Measurements from ENCODE around the gene ALDH1L1.
A peak's percentile ranks its signal among the peaks of the same experiment; 100 is the strongest.
"Not testable (repeated sequence)": the region's sequence is repeated elsewhere in the genome, so short reads cannot be mapped to it uniquely, and the experiment has no call there.

The ALDH1L1 gene

GRCh38 chr3:126103121-126104027 is 77.0 kb downstream of the ALDH1L1 start:
- DNase-seq, result no peak

GRCh38 chr3:126102530-126102951 is 77.8 kb downstream of the ALDH1L1 start:
- no peak for DNase-seq

- no peak for DNase-seq
Observed at GRCh38 chr3:126102011-126102410, 78.4 kb downstream of the ALDH1L1 start.

- no peak for DNase-seq
Observed at GRCh38 chr3:126101521-126101982, 78.8 kb downstream of the ALDH1L1 start.

- DNase-seq, result no peak
Observed at GRCh38 chr3:126100634-126101301, 79.6 kb downstream of the ALDH1L1 start.

GRCh38 chr3:126100269-126100633 is 80.1 kb downstream of the ALDH1L1 start:
- DNase-seq, result no peak

- no peak for DNase-seq
Observed at GRCh38 chr3:126098391-126098858, 82.0 kb downstream of the ALDH1L1 start.

GRCh38 chr3:126097801-126098200 is 82.6 kb downstream of the ALDH1L1 start:
- DNase-seq, result no peak

- not testable (repeated sequence) for DNase-seq
Observed at GRCh38 chr3:126096274-126096673, 84.1 kb downstream of the ALDH1L1 start.

DNA sequence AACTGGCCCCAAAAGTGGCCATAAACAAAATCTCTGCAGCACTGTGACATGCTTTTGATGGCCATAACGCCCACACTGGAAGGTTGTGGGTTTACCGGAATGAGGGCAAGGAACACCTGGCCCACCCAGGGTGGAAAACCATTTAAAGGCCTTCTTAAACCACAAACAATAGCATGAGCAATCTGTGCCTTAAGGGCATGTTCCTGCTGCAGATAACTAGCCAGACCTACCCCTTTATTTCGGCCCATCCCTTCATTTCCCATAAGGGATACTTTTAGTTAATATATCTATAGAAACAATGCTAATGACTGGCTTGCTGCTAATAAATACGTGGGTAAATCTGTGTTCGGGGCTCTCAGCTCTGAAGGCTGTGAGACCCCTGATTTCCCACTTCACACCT is 88.3 kb downstream of the ALDH1L1 start:
- DNase-seq, result not testable (repeated sequence)

- DNase-seq, result no peak
Observed at GRCh38 chr3:126087552-126088175, 92.7 kb downstream of the ALDH1L1 start.

DNA sequence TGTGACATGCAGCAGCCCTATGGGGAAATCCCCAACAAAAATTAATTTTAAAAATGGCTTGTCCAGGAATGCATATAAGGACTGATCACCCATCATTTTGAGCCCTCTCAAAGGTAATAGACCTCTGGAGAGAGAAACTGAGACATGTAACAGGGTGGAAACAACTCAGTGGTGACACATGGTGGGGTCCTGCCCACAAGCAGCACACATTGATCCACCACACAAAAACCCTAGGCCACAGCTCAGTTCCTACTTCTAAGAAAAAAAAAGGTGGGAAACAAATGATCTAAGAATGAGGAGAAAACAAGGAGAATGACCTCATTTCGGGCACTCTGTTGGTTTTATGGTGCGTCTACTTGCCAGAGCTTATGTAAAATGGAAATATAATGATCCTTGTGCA is 94.5 kb downstream of the ALDH1L1 start:
- no peak for DNase-seq

- no peak for DNase-seq
Observed at GRCh38 chr3:126085276-126085675, 95.1 kb downstream of the ALDH1L1 start.

DNA sequence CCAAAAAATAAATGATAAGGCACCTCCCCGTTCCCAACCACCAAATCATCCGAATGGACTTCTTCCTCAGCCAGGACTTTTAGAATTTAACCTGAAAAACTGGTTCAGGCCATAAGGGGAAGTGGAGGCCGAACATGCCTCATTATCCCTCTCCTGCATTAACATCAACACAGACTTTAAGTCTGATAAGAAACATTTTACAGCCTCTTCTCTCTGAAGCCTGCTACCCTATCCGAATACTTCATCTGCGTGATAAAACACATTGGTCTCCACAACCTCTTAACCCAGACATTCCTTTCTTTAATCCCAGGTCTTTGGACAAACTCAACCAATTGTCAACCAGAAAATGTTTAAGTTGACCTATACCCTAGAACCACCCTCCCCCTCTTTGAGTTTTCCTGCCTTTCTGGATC is 95.6 kb downstream of the ALDH1L1 start:
- no peak for DNase-seq

- peak; percentile 2 for DNase-seq
Observed at GRCh38 chr3:126083913-126084767, 96.2 kb downstream of the ALDH1L1 start, which contains the start of gene SLC41A3. Gene SLC41A3, minus strand, starts transcription at chr3:126084124. Its CDS starts 15,905 bp downstream, at chr3:126068219.

DNA sequence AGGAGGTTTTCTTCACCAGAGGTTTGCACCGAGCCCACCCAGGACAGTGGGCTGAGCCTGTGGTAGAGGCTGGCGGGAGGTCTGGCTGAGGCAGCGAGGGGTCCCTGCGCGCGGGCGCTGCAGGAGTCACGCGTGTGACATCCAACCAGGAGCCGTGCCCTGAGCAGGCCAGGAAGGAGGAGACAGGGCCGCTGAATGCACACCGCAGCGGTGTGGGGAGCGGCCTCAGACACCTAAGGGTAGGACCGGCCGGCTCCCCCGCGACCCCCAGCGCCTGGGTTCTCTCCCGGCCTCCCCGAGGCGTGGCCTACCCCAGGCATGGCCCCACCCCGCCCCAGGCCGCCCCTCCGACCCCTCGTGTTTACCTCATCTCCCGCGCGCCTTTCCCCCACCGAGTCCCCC is 96.9 kb downstream of the ALDH1L1 start:
- DNase-seq, result no peak

DNA sequence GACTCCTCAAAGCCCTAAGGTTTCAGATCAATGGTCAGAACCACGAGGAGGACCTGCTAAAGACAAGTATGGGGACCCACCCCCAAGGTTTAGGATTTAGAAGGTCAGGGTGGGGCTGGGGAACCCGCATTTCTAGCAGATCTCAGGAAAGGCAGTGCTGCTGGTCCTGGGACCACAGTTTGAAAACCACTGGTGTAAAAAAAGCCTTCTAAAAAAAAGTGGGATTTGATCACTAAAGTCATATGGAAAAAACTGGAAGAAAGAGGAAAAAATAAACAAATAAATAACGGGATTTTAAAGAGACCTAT is 97.3 kb downstream of the ALDH1L1 start:
- no peak for DNase-seq

- no peak for DNase-seq
Observed at GRCh38 chr3:126082362-126083137, 97.8 kb downstream of the ALDH1L1 start.

GRCh38 chr3:126081618-126082361 is 98.6 kb downstream of the ALDH1L1 start:
- DNase-seq, result no peak

DNA sequence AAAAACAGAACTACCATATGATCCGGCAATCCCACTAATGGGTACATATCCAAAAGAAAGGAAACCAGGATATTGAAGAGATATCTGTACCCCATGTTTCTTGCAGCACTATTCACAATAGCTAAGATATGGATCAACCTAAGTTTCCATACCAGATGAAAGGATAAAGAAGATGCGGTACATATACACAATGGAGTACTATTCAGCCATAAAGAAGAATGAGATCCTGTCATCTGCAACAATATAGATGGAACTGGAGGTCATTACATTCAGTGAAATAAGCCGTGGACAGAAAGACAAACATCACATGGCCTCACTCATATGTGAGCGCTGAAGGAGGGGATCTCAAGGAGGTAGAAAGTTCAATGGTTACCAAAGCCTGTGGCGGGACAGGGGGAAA is 99.4 kb downstream of the ALDH1L1 start:
- no peak for DNase-seq

GRCh38 chr3:126078866-126079265 is 101.5 kb downstream of the ALDH1L1 start:
- no peak for DNase-seq

Data from NCI-H187 treated with DMSO at 0.1 percent for 48 hours (cell line).